Effector memory CD8-positive, alpha-beta T cell (primary cell): ENCODE results near the gene CHMP6.

ENCODE experiments used
- ATAC-seq: fragments of 150-1000 bp; cut with Tn5 transposase; replicated peaks from 2 replicates; pipeline ENCODE4 v1.10.0; 2021; ENCODE audit warnings: mild to moderate bottlenecking, moderate library complexity
- DNase-seq, 3 experiments: peaks; one replicate each; pipeline ENCODE4 v3.0.0; 2021
- H3K27ac Mint-ChIP-seq, 2 donors: one replicate each; pipeline ENCODE4 v1.8.0; 2022; ENCODE audit warnings: mild to moderate bottlenecking in 2 of 2, mixed read lengths in 2 of 2, moderate library complexity in 2 of 2
- H3K27me3 Mint-ChIP-seq, 2 donors: one replicate each; pipeline ENCODE4 v1.8.0; 2022; ENCODE audit warnings: mixed read lengths in 2 of 2
- H3K36me3 Mint-ChIP-seq: one replicate; pipeline ENCODE4 v1.8.0; 2022; ENCODE audit warnings: mild to moderate bottlenecking, moderate library complexity, mixed read lengths; ENCODE audit not compliant: insufficient read depth
- H3K4me1 Mint-ChIP-seq, 2 donors: one replicate each; pipeline ENCODE4 v1.8.0; 2022; ENCODE audit warnings: low read depth in 2 of 2, mixed read lengths in 2 of 2
- H3K4me3 Mint-ChIP-seq, 2 donors: one replicate each; pipeline ENCODE4 v1.8.0; 2022; ENCODE audit warnings: mild to moderate bottlenecking in 2 of 2, mixed read lengths in 2 of 2, moderate library complexity in 2 of 2
- H3K9me3 Mint-ChIP-seq, 2 donors: one replicate each; pipeline ENCODE4 v1.8.0; 2022; ENCODE audit warnings: mixed read lengths in 2 of 2

The CHMP6 gene

DNA sequence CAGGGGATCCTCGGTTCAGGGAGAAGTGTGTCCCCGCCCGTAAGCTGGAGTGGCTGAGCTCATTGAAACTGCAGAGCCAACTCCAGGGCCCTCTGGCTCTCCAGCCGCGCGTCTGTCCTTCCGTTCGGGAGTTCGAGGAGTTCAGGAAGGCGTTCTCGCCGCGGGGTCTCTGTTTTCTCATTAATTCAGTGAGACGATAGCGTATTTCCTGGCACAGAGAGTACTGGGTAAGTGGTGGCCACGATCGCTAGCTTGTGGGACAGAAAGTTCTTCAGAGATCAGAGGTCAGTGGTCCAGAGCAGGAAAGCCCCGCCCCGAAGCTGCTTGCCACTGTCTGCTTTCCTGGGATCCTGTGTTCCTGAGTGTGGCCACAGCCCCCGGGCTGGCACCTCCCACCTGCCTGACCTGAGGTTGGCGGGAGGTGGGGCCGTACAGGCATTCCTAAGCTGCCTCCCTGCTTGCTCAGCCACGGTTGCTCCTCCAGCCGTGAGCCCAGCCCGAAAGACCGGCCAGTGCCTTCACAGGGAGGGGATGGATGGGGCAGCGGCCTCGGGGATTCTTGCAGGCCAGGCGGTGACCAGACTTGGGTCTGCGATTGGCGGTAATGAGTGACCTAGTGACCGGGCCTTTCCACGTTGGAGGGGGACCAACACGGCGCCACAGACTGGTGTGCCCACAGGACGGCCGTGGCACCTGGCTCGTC is 52.2 kb downstream of the CHMP6 start:
- H3K4me1 Mint-ChIP-seq, result peaks cover 3 to 11% of the 10 kb centered on the region in 2 donors
- H3K4me3 Mint-ChIP-seq, result no peak overlapping the region
- H3K27ac Mint-ChIP-seq, result no peak overlapping the region
- ATAC-seq (no peak), DNase-seq (no peak)
- H3K36me3 Mint-ChIP-seq, result peaks cover 26% of the 10 kb centered on the region
- no peaks in the 10 kb centered on the region for H3K9me3 Mint-ChIP-seq
- H3K27me3 Mint-ChIP-seq, result no peaks in the 10 kb centered on the region

DNA sequence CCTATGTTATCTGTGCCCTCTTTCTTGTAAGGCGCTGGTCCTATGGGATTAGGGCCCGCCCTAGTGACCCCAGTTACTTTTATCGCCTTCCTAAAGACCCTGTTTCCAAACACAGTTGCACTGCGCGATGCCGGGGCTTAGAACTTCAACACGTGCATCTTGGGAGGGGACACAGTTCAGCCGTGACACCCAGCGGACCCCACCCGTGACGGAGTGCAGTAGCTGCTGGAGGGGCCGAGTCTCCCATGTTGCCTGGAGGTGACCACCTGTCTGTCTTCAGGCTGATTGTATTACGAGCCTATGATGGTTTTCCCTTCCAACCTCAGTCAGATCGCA is 52.8 kb downstream of the CHMP6 start:
- H3K9me3 Mint-ChIP-seq, result no peaks in the 10 kb centered on the region
- no peak overlapping the region for H3K4me3 Mint-ChIP-seq
- H3K4me1 Mint-ChIP-seq, result peaks cover 8 to 16% of the 10 kb centered on the region in 2 donors
- no peaks in the 10 kb centered on the region for H3K27me3 Mint-ChIP-seq
- H3K36me3 Mint-ChIP-seq, result peaks cover 28% of the 10 kb centered on the region
- H3K27ac Mint-ChIP-seq, result no peak overlapping the region
- ATAC-seq, result no peak
- no peak for DNase-seq

DNA sequence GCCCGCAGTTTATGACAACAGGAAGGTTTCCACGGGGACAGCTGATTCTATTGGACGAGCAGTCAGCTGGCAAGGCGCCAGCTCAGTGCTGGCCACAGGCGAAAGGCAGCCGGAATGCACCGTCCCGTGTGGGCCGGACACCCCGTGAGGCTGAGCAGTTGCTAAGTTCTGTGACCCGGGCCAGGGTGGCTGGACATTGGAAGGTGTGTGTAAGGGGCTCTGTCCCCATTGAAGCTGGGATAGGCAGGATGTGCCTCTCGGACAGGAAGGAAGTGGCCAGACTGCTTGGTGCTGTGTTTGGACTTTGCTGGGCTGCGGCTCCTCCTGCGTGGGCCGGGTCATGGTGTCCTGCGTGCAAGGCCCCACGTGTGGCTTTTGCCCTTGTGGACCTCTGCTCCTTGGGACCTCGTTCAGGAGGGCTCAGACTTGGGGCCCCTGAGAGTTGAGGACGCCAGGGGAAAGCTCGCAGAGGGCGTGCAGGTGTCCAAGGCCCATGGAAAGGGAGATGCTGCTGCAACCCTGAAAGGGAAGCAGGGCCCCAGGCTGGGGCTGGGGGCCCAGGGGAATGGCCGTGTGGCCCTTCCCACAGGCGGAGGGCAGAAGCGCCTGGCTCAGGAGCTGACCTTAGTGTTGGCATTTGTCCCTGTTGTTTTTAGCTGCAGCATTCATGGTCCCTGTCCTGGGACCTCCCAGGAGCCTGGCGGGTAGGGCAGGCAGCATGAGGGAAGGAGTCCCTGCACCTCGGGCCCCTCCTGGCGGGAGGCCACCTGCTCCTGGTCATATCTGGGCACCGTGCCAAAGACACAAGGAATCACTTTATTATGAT is 53.3 kb downstream of the CHMP6 start:
- no peaks in the 10 kb centered on the region for H3K9me3 Mint-ChIP-seq
- H3K4me3 Mint-ChIP-seq, result no peak overlapping the region
- H3K27ac Mint-ChIP-seq, result no peak overlapping the region
- H3K27me3 Mint-ChIP-seq, result no peaks in the 10 kb centered on the region
- no peak for ATAC-seq
- H3K4me1 Mint-ChIP-seq, result peaks cover 11 to 17% of the 10 kb centered on the region in 2 donors
- no peak for DNase-seq
- H3K36me3 Mint-ChIP-seq, result peaks cover 28% of the 10 kb centered on the region

DNA sequence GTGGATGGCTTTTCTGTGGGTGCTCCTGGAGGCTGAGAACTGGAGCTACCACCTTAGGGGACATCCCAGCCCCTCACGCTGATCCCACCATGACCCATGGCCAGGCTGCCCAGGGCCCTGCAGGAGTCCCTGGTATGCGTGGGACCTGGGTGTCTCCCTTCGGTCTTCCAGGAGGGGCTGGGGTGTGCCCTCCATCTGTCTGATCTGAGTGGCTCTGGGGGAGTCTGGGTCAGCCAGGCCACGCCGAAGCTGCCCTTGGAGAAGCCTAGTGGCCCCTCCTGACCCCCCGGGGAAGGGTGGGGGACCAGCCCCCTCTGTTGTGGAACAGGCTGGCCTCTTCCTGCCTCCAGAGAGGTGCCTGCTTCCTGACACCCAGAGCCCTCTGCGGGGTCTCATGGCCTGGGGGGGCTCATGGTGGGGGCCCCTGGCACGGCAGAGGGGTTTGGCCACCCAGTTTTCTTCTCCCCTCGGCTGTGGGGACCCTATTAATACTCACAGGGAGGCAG is 54.0 kb downstream of the CHMP6 start:
- Mint-ChIP-seq H3K27ac (no peak overlapping the region), H3K9me3 (no peaks in the 10 kb centered on the region), H3K4me1 (peaks cover 11 to 17% of the 10 kb centered on the region in 2 donors), H3K36me3 (peaks cover 32% of the 10 kb centered on the region), H3K4me3 (no peak overlapping the region), H3K27me3 (no peaks in the 10 kb centered on the region)
- ATAC-seq (no peak), DNase-seq (no peak)

DNA sequence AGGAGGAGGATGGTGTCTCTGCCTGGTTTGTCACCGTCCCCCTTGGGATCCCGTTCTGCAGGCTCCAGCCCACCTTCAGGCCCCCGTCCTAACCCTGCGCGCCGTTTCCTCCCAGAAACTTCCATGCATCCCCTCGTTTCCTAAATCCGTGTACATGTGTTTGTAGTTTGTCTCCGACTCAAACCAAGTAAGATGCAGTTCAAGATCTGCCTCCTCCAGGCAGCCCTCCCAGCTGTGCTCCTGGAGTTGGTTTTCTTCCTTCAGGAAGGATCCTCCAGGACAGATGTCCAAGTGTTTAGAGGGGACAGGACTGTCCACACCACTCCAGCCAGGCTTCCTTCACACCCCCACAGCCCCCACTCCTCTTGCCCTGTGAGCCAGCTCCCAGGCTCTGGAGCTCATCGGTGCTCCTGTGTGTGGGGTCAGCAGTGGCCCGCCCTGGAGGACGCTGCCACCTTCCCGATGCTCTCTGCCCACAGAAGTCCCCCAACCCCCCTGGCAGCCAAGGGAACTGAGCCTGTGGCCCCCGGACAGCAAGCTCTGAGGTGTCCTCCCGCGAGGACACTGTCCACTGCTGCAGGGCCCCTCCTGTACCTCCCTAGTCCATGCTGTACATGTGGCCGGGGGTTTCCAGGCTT is 54.6 kb downstream of the CHMP6 start:
- Mint-ChIP-seq H3K4me1 (peaks cover 11 to 21% of the 10 kb centered on the region in 2 donors), H3K27ac (no peak overlapping the region), H3K27me3 (no peaks in the 10 kb centered on the region), H3K4me3 (no peak overlapping the region), H3K36me3 (peaks cover 31% of the 10 kb centered on the region), H3K9me3 (no peaks in the 10 kb centered on the region)
- ATAC-seq (no peak), DNase-seq (no peak)

DNA sequence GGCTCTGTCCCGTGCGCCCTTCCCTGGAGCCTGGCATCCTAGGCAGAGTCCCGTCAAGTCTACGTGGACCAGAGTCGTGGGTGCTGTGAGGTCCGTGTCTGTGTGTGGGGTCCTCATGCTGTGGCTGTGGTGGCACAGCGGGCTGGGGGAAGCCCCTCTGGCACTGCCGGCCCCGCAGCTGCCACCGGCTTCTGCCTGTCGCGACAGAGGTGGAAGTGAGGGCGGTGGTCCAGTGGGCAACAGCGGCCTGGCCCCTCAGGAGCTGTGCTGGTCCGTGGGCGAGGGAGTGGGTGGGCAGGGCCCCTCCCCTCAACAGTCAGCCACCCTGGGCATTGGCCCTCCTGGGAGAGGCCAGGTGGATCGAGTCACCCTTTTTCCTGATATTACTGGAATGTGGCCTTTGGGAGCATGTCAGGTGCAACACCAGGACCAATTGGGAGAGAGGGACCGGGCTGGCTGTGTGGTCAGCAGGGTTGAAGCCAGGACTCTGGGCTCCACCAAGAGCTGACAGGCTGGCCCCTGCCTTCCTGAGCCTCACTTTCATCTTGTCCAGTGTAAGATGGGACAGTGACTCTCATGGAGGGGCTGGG is 55.2 kb downstream of the CHMP6 start:
- H3K9me3 Mint-ChIP-seq, result no peaks in the 10 kb centered on the region

DNA sequence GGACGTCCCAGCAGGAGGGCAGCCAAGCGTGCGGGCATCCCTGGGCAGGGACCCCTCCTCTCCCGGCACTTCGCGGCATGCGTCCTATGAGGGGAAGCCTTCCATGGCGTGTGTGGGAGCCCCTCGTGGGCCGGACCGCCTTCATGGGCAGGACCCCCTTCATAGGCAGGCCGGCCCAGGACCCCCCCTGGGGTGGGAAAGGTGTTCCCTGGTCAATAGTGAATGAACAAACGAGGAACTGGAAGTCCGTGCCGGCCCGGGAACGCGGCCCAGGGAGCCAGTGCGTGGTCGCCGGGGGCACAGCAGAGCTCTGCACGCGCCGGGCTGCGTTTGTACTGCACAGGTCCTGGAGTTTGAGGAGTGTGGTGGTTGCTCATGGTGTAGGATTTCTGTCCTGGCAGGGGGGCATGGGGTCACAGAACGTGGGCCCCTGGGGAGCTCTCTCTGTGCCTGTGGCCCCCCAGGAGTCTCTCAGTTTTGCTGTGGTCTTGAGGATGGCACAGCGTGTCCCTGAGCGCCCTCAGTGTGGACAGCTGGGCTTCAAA is 57.3 kb downstream of the CHMP6 start:
- no peaks in the 10 kb centered on the region for H3K9me3 Mint-ChIP-seq
- peak overlapping the region; percentile 61 to 70 for H3K4me3 Mint-ChIP-seq
- H3K27ac Mint-ChIP-seq, result peak overlapping the region; percentile 55 to 72
- H3K4me1 Mint-ChIP-seq, result peaks cover 11 to 18% of the 10 kb centered on the region in 2 donors
- ATAC-seq, result peak; percentile 15
- H3K27me3 Mint-ChIP-seq, result no peaks in the 10 kb centered on the region
- no peak for DNase-seq
- H3K36me3 Mint-ChIP-seq, result peaks cover 25% of the 10 kb centered on the region

More for the DNA sequence above, 55.2 kb downstream of the CHMP6 start:
- DNase-seq (no peak), ATAC-seq (no peak)
- Mint-ChIP-seq H3K27ac (no peak overlapping the region), H3K36me3 (peaks cover 31% of the 10 kb centered on the region), H3K27me3 (no peaks in the 10 kb centered on the region), H3K4me1 (peaks cover 11 to 21% of the 10 kb centered on the region in 2 donors), H3K4me3 (no peak overlapping the region)

DNA sequence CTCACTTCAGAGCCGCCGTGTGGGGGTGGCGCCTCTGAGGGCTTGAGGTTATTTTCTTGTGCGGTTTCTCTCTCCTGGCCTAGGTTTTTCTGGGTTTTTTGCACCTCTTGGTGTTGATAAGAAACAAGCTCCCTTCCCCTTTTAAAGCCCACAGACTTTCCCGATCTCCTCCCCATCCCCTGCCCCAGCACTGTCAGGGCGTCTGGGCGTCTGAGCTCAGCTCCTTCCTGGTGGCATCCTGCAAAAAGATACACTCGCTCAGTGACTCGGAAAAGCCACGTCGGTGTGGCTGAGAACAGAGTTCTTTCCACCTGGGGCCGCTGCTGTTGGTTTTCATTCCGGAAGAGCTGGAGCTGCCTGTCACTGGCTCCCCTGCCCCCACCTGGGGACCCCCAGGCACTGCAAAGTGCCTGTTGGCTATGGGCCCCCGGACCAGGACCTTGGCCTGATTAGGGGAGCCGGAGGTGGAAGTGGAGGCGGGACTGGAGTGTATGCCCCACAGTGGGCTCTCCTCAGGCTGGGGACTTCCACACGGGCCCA is 57.8 kb downstream of the CHMP6 start:
- Mint-ChIP-seq H3K27ac (peak overlapping the region; percentile 55 to 72), H3K27me3 (no peaks in the 10 kb centered on the region), H3K36me3 (peaks cover 22% of the 10 kb centered on the region), H3K4me3 (peak overlapping the region; percentile 61 to 70), H3K9me3 (no peaks in the 10 kb centered on the region), H3K4me1 (peaks cover 11 to 18% of the 10 kb centered on the region in 2 donors)
- ATAC-seq, result peak; percentile 65
- no peak for DNase-seq
